HepG2 (cell line): ENCODE results near the gene TRIM54. TPM values are rescaled to one million over a fixed set of nuclear protein-coding genes. Genes with fewer than 3 reads are reported as not detected.

ENCODE experiments used
- CHD4 ChIP-seq: fragments of 200-600 bp; sonication (generic); IDR thresholded peaks from 2 replicates; pipeline ENCODE4 v1.7.0; 2017; ENCODE audit warnings: mild to moderate bottlenecking, low read length, borderline replicate concordance
- FOXK2 ChIP-seq: fragments of 450-650 bp; IDR thresholded peaks from 2 replicates; pipeline ENCODE4 v1.6.1; 2016
- FOXO1 ChIP-seq: sonication (generic); formaldehyde crosslinking; IDR thresholded peaks from 2 replicates; pipeline ENCODE4 v1.4.0; 2020; ENCODE audit warnings: missing genetic modification reagents
- KDM1A ChIP-seq: IDR thresholded peaks from 2 replicates; pipeline ENCODE4 v1.6.1; 2016; ENCODE audit warnings: missing compliant biosample characterization
- KDM3A ChIP-seq: IDR thresholded peaks from 2 replicates; pipeline ENCODE4 v1.6.1; 2018; ENCODE audit warnings: low read depth, missing compliant biosample characterization
- MAF1 ChIP-seq: sonication (generic); formaldehyde crosslinking; IDR thresholded peaks from 2 replicates; pipeline ENCODE4 v1.5.0; 2020; ENCODE audit warnings: missing genetic modification reagents, borderline replicate concordance
- RBAK ChIP-seq: sonication (generic); formaldehyde crosslinking; IDR thresholded peaks from 2 replicates; pipeline ENCODE4 v1.5.1; 2020; ENCODE audit warnings: mild to moderate bottlenecking, missing genetic modification reagents
- RORA ChIP-seq: sonication (generic); formaldehyde crosslinking; IDR thresholded peaks from 2 replicates; pipeline ENCODE4 v1.5.0; 2020; ENCODE audit warnings: mild to moderate bottlenecking, missing genetic modification reagents, moderate library complexity
- SALL2 ChIP-seq: sonication (generic); formaldehyde crosslinking; IDR thresholded peaks from 2 replicates; pipeline ENCODE4 v1.8.1; 2023; ENCODE audit warnings: mild to moderate bottlenecking, missing genetic modification reagents, inconsistent platforms
- TBP ChIP-seq: sonication (generic); formaldehyde crosslinking; IDR thresholded peaks from 2 replicates; pipeline ENCODE4 v1.5.0; 2020; ENCODE audit warnings: missing genetic modification reagents
- ZBTB4 ChIP-seq: sonication (generic); formaldehyde crosslinking; IDR thresholded peaks from 2 replicates; pipeline ENCODE4 v1.4.0; 2020; ENCODE audit warnings: missing genetic modification reagents, mild to moderate bottlenecking, borderline replicate concordance
- ZNF543 ChIP-seq: sonication (generic); formaldehyde crosslinking; IDR thresholded peaks from 2 replicates; pipeline ENCODE4 v1.4.0; 2020; ENCODE audit warnings: mild to moderate bottlenecking, missing genetic modification reagents
- ZNF644 ChIP-seq: IDR thresholded peaks from 2 replicates; pipeline ENCODE4 v1.6.1; 2016; ENCODE audit warnings: low read depth
- ZNF772 ChIP-seq: sonication (generic); formaldehyde crosslinking; IDR thresholded peaks from 2 replicates; pipeline ENCODE4 v1.5.0; 2020; ENCODE audit warnings: mild to moderate bottlenecking, missing genetic modification reagents
- ZNF781 ChIP-seq: sonication (generic); formaldehyde crosslinking; IDR thresholded peaks from 2 replicates; pipeline ENCODE4 v1.5.1; 2020; ENCODE audit warnings: borderline replicate concordance, mild to moderate bottlenecking, missing genetic modification reagents; ENCODE audit errors: not compliant biosample characterization
- polyA plus RNA-seq, 8 experiments: library from polyadenylated mRNA; depleted of rRNA in 3 of 8; stranded (reverse) in 7 of 8; unstranded in 1 of 8; fragments of >200 nt; fragmentation: Illumina TruSeq in 4 of 8; extraction: Trizol in 4 of 8; gene quantifications; 2 replicates each; pipeline versions ENCODE4 v1.2.1 to v1.2.3, GENCODE V29; 2011 to 2016; ENCODE audit warnings: low read depth in 4 of 8, missing spikeins in 1 of 8, mixed read lengths in 1 of 8; ENCODE audit not compliant: insufficient read depth in 1 of 8
- total RNA-seq, 5 experiments: library from RNA; depleted of rRNA; stranded (reverse); fragments of >200 nt; fragmentation: Illumina TruSeq; extraction: Trizol; gene quantifications; 2 replicates each; pipeline ENCODE4 v1.2.3, GENCODE V29; 2016; ENCODE audit warnings: low read depth in 1 of 5
- TF ChIP-seq, protein P1 (sequence below): sonication (generic); formaldehyde crosslinking; IDR thresholded peaks from 2 replicates; pipeline ENCODE4 v1.5.1; 2020; ENCODE audit warnings: mild to moderate bottlenecking, missing genetic modification reagents, borderline replicate concordance
- TF ChIP-seq, protein P2 (sequence below): sonication (generic); formaldehyde crosslinking; IDR thresholded peaks from 2 replicates; pipeline ENCODE4 v1.8.0; 2022; ENCODE audit warnings: missing genetic modification reagents, mild to moderate bottlenecking, borderline replicate concordance
- TF ChIP-seq, protein P3 (sequence below): IDR thresholded peaks from 2 replicates; pipeline ENCODE4 v1.6.1; 2016; ENCODE audit warnings: mild to moderate bottlenecking

Gene TRIM54
- total and polyA plus RNA-seq, 2 of the 13 experiments (the other 11 are each of a cell fraction or from before 2014, with no cell fraction given) = 0.07 to 0.13 TPM

DNA sequence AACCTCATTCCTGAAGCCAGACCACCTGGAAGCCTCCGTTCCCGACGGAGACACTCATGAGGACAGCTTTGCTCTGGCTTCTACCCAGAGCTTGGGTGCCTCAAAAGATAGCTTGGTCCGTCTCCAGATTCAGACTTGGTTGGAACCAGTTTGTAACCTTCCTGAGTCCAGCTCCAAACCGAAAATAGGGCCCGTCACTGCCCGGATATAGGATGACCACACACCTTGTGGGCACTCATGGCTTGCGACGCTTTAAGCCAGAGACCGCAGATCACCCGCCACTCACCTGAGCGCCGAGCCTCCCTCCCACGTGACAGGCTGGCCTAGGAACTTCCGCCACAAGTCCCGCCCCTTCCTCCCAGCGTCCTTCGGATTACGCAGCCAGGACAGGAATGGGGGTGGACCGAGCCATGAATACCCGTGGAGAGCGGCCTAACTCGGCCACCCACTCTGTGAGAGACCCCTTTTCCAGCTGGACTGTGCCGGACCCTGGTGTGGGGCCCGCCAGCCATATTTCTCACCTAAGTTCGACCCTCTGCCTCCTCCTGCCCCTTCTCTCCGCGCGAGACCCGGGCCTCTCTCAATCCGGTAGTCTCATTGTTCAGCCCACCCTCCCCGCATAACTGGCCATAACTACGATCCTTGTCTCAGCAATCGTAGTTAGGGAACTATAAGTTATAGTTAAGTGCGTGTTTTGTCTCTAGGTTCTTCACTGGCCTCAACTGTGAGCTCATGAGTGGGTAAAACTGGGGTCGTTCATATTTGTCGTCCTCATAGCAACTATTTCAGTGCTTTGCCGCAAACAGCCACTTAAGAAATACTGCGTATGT lies 40.8 kb downstream of the TRIM54 start, which contains the start of gene MPV17 (continued):
- TF ChIP-seq, protein P1, sequence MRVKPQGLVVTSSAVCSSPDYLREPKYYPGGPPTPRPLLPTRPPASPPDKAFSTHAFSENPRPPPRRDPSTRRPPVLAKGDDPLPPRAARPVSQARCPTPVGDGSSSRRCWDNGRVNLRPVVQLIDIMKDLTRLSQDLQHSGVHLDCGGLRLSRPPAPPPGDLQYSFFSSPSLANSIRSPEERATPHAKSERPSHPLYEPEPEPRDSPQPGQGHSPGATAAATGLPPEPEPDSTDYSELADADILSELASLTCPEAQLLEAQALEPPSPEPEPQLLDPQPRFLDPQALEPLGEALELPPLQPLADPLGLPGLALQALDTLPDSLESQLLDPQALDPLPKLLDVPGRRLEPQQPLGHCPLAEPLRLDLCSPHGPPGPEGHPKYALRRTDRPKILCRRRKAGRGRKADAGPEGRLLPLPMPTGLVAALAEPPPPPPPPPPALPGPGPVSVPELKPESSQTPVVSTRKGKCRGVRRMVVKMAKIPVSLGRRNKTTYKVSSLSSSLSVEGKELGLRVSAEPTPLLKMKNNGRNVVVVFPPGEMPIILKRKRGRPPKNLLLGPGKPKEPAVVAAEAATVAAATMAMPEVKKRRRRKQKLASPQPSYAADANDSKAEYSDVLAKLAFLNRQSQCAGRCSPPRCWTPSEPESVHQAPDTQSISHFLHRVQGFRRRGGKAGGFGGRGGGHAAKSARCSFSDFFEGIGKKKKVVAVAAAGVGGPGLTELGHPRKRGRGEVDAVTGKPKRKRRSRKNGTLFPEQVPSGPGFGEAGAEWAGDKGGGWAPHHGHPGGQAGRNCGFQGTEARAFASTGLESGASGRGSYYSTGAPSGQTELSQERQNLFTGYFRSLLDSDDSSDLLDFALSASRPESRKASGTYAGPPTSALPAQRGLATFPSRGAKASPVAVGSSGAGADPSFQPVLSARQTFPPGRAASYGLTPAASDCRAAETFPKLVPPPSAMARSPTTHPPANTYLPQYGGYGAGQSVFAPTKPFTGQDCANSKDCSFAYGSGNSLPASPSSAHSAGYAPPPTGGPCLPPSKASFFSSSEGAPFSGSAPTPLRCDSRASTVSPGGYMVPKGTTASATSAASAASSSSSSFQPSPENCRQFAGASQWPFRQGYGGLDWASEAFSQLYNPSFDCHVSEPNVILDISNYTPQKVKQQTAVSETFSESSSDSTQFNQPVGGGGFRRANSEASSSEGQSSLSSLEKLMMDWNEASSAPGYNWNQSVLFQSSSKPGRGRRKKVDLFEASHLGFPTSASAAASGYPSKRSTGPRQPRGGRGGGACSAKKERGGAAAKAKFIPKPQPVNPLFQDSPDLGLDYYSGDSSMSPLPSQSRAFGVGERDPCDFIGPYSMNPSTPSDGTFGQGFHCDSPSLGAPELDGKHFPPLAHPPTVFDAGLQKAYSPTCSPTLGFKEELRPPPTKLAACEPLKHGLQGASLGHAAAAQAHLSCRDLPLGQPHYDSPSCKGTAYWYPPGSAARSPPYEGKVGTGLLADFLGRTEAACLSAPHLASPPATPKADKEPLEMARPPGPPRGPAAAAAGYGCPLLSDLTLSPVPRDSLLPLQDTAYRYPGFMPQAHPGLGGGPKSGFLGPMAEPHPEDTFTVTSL = peak; percentile 63; the same call in 1 of the 2 replicates
- peak; percentile 82 for TF ChIP-seq ZNF781 (CRISPR knock-in tag)
- peak; percentile 79; the same call in 1 of the 2 replicates for TF ChIP-seq ZNF543 (CRISPR knock-in tag)
- TF ChIP-seq SALL2 (CRISPR knock-in tag) = peak; percentile 87
- TF ChIP-seq, protein P2, sequence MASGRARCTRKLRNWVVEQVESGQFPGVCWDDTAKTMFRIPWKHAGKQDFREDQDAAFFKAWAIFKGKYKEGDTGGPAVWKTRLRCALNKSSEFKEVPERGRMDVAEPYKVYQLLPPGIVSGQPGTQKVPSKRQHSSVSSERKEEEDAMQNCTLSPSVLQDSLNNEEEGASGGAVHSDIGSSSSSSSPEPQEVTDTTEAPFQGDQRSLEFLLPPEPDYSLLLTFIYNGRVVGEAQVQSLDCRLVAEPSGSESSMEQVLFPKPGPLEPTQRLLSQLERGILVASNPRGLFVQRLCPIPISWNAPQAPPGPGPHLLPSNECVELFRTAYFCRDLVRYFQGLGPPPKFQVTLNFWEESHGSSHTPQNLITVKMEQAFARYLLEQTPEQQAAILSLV = no peak; the same call in 1 of the 2 replicates
- 0 out of 2 replicates have a peak, but pooled peaks have one; percentile 55 for TF ChIP-seq CHD4
- TF ChIP-seq, protein P3, sequence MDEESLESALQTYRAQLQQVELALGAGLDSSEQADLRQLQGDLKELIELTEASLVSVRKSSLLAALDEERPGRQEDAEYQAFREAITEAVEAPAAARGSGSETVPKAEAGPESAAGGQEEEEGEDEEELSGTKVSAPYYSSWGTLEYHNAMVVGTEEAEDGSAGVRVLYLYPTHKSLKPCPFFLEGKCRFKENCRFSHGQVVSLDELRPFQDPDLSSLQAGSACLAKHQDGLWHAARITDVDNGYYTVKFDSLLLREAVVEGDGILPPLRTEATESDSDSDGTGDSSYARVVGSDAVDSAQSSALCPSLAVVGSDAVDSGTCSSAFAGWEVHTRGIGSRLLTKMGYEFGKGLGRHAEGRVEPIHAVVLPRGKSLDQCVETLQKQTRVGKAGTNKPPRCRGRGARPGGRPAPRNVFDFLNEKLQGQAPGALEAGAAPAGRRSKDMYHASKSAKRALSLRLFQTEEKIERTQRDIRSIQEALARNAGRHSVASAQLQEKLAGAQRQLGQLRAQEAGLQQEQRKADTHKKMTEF (CRISPR knock-in tag) = peak; percentile 86
- TF ChIP-seq MAF1 (CRISPR knock-in tag) = no peak; the same call in 1 of the 2 replicates
- 0 out of 2 replicates have a peak, but pooled peaks have one; percentile 37 for TF ChIP-seq FOXK2
- no peak for TF ChIP-seq RBAK (CRISPR knock-in tag)
- no peak for TF ChIP-seq TBP (CRISPR knock-in tag)
- TF ChIP-seq ZBTB4 (CRISPR knock-in tag) = peak; percentile 64
- TF ChIP-seq KDM1A = no peak
- TF ChIP-seq FOXO1 = peak; percentile 64
- peak; percentile 62; the same call in 1 of the 2 replicates for TF ChIP-seq KDM3A (CRISPR knock-in tag)
- no peak for TF ChIP-seq RORA (CRISPR knock-in tag)
- TF ChIP-seq ZNF772 = peak; percentile 45; the same call in 1 of the 2 replicates
- TF ChIP-seq ZNF644 (CRISPR knock-in tag) = no peak
